Gastroesophageal sphincter (tissue), 3 donors: ENCODE data around the gene UBE2J2.

Experiments
- EP300 ChIP-seq: sonication (generic); formaldehyde crosslinking; IDR thresholded peaks from one replicate; pipeline ENCODE4 v1.6.1; 2017; ENCODE audit warnings: antibody characterized with exemption, mild to moderate bottlenecking
- POLR2AphosphoS5 ChIP-seq: sonication (generic); formaldehyde crosslinking; IDR thresholded peaks from one replicate; pipeline ENCODE4 v1.6.1; 2017; ENCODE audit warnings: antibody characterized with exemption
- TF ChIP-seq, protein P1 (sequence below), 4 experiments: fragments of 200-600 bp in 2 of 4; fragments of 450-650 bp in 2 of 4; sonication (generic) in 1 of 4; IDR thresholded peaks; one replicate each; pipeline ENCODE4 v1.5.1; 2017 to 2019; ENCODE audit warnings: antibody characterized with exemption in 4 of 4, mild to moderate bottlenecking in 2 of 4, moderate library complexity in 2 of 4

DNA sequence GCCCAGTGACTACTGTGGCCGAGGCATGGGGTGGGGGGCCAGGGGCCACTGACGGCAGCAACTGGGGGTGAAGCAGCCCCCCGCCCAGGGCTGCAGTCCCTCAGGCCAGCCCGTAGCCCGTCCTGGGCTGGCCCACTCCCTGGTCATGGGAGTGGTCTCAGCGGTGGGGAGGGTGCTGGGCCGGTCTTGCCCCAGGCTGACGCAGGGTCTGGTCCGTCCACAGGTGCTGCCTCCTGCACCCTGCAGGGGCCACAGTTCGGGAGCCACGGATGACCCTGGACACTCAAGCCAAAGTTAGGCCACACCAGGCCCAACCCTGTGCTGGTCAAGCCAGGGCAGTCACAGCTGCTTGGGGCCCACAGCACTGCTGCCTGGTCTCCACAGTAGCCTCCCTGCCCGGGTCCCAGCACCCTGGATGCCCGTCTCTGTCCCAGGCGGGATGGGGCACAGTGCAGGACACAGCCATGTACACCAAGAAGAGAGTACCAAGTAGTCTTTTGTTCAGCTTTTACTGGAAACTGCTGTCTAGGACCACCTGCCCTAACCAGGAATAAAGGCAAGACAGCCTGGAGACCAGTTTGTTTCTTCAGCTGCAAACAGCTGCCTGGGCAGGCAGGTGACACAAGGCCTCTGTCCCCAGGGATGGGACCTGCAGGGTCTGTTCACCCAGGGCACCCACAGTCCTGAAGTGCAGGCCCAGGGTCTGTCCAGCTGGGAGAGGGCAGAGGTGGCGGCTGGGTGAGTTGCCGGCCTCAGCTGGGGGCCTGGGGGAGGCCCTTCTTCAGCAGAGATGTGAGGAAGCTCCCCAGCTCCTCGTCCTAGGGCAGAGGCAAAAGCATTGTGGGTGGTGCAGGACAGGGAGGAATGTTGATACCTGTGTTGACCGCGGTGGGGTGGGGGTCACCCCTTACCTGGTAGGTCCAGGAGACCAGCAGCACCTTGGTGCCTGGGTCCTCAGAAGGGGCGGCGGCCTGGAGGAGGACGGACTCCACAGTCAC lies 37.8 kb upstream of the UBE2J2 start:
- TF ChIP-seq, protein P1, sequence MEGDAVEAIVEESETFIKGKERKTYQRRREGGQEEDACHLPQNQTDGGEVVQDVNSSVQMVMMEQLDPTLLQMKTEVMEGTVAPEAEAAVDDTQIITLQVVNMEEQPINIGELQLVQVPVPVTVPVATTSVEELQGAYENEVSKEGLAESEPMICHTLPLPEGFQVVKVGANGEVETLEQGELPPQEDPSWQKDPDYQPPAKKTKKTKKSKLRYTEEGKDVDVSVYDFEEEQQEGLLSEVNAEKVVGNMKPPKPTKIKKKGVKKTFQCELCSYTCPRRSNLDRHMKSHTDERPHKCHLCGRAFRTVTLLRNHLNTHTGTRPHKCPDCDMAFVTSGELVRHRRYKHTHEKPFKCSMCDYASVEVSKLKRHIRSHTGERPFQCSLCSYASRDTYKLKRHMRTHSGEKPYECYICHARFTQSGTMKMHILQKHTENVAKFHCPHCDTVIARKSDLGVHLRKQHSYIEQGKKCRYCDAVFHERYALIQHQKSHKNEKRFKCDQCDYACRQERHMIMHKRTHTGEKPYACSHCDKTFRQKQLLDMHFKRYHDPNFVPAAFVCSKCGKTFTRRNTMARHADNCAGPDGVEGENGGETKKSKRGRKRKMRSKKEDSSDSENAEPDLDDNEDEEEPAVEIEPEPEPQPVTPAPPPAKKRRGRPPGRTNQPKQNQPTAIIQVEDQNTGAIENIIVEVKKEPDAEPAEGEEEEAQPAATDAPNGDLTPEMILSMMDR (IDR thresholded peaks at IDR 0.05), result no peak
- TF ChIP-seq EP300, result no peak
- no peak for TF ChIP-seq POLR2AphosphoS5
